ENCODE measurements around the gene SPTB.

SPTB gene

GRCh38 chr14:64708148-64709004 is 171.3 kb downstream of the SPTB start:
- DNase-seq (ENCODE audit: low read depth), result no peak

- DNase-seq (ENCODE audit: low read depth), result no peak
Measured at GRCh38 chr14:64707661-64708060, 172.0 kb downstream of the SPTB start.

DNA sequence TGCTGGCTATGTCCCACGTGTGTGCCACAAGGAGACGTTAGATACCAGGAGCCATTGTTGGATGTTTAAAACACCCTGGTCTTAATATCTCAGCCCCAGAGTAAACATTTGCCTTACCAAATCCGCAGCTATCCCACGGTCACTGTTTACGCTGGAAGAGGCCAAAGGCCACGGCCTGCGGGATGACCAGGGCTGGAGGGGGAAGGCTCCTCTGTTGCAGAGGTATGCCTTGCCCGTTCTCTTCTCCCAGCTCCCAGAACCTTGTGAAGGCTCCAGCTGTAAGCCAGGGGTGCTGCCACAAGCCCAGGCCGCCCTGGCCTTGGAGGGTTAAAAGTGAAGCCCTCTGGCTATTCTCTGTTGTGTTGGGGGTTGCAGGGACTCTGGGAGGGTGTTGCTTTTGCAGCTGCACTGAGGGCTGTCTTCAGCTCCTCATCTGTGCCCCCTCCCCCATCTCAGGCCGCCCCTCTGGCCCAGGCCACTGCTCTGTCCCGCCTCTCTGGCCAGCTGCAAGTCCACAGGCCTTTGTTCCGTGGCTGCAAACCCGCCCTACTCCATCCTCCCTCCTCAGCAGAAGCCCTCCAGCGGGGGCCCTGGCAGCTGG is 173.0 kb downstream of the SPTB start:
- no peak for DNase-seq (ENCODE audit: low read depth)

GRCh38 chr14:64706119-64706592 is 173.6 kb downstream of the SPTB start:
- no peak for DNase-seq (ENCODE audit: low read depth)

DNA sequence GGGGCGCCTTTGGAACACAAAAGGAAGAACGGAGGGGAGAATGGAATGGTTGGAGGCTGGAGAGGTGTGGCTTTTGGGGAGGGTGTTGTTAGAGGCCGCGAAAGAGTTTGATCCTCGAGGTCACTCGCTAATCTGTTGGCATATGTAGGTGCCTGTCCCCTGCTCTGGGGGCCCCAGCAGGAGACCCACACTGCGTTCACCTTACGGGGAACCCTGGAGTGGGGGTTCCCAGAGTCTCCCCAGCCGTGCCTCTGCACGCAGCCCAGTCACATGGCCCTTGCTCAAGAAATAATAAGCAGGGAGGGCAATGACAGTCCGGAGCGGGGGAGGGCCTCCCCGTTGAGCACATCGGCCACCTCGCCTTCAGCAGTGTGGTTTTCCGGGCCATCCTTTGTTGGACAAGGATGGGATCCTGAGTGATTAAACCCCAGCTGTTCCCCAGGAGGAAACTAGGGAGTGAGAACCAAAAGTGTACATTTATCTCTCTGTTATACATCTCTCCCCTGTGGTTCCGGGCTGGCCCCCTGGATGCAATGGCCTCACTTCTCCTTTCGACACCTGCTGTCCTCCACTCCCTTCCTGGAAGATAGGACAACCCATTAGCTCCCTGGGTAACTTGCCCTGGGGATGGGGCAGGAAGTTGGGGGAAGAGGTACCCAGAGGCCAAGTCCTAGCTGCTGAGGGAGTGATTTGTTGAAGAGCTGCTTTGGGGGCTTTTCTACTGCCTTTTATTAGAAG is 174.2 kb downstream of the SPTB start:
- no peak for DNase-seq (ENCODE audit: low read depth)

GRCh38 chr14:64704743-64705380 is 174.8 kb downstream of the SPTB start:
- DNase-seq (ENCODE audit: low read depth), result no peak

DNA sequence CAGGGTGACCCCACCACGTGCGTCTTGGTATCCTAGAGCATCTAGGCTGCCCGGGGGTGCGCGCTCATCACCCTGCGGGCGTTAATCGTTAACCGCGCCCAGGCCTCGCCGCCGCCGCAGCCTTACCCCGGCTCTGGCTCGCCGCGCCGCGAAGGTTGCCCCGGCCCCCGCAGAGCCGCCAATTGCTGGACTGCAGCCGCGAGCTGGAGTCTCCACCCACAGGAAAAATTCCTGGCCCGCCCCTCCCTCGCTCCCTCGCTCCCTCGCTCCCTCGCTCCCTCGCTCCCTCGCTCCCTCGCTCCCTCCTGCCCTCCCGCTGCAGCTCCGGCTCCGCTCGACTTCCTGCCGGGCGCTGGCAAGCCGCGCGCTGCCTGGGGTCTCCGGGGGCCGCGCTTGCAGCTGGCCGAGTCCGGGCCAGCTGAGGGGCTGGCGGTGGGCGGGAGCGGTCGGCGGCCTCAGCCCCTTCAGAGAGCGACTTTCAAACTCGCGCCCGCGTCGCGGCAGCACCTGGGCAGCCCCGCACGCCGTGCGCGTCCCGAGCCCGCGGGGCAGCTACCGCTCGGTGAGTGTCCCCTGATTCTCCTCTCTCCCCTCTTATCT is 175.5 kb downstream of the SPTB start, which contains the start of gene PLEKHG3:
PLEKHG3 (plus strand) TSS at position 282 of the 600 bp plus-strand sequence. CDS start 23,208 bp downstream, outside the sequence.
- DNase-seq (ENCODE audit: low read depth), result no peak

- DNase-seq (ENCODE audit: low read depth), result no peak
Measured at GRCh38 chr14:64703395-64704142, 176.1 kb downstream of the SPTB start.

DNA sequence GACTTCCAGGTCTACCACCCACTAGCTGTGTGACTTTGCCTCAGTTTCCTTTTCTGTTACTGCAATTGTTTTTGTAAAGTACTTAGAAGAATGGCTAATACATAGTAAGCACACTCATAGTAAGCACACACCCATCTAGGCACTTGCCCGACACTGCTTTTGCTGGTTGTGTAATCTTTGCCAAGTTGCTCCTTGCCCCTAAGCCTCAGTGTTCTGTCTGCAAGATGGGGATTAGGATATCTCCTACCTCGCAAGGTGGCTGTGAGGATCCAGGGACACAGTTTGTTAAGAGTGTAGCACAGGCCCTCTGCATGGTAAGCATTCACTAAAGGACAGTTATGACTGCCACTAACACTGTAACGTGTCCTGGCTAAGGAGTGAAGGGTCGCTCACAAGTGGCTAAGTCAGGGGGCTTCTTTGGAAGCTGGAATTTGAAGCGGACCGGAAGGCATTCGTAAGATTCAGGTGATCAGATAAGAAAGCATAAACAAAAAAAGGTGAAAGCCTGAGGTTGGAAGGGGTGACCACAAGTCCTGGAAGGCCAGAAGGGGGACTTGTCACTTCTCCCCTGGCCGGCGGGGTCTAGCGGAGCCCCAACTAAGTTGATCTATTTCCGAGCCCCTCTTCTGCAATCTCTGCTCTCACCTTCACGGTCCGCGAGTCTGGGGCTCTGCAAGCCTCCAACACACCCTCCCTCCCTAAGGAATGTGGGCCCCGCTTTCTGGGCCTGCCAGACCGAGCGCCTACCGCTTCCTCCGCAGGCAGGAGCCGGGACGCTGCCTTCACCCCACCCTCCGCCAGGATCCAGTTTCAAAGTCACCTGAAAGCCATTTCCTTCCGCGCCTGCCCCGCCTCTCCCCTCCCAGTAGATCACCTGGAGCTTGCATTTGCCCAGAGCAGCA is 177.0 kb downstream of the SPTB start:
- DNase-seq (ENCODE audit: low read depth), result no peak

GRCh38 chr14:64701660-64702059 is 178.0 kb downstream of the SPTB start:
- DNase-seq (ENCODE audit: low read depth), result no peak

DNA sequence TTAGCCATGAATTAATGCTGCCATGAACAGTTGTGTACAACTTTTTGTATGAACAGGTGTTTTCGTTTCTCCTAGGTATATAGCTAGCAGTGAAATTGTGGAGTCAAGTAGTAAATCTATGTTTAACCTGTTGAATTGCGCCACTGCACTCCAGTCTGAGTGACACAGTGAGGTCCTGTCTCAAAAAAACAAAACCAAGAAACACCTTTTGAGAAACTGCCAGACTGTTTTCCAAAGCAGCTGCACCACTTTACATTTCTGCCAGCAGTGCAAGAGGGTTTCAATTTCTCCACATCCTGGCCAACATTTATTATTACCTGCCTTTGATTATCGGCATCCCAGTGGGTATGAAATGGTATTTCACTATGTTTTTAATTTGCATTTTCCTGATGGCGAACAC is 178.8 kb downstream of the SPTB start:
- DNase-seq (ENCODE audit: low read depth), result no peak

GRCh38 chr14:64700290-64700689 is 179.4 kb downstream of the SPTB start:
- DNase-seq (ENCODE audit: low read depth), result no peak

- no peak for DNase-seq (ENCODE audit: low read depth)
Measured at GRCh38 chr14:64698903-64699302, 180.8 kb downstream of the SPTB start.

GRCh38 chr14:64696355-64696857 is 183.3 kb downstream of the SPTB start:
- DNase-seq (ENCODE audit: low read depth), result no peak
